NCI-H226 (cell line): ENCODE data around the gene USH2A.

Experiments used
- DNase-seq: peaks from one replicate; pipeline ENCODE4 v3.0.0-alpha.2; 2015

USH2A gene

GRCh38 chr1:215673943-215674342, 749.3 kb downstream of the USH2A start:
- no peak for DNase-seq

GRCh38 chr1:215672482-215672881, 750.8 kb downstream of the USH2A start:
- no peak for DNase-seq

GRCh38 chr1:215669806-215670491, 753.3 kb downstream of the USH2A start:
- peak; percentile 39 for DNase-seq

- no peak for DNase-seq
Measured at GRCh38 chr1:215667761-215668160, 755.5 kb downstream of the USH2A start.

- DNase-seq = peak; percentile 52
Measured at GRCh38 chr1:215665215-215665614, 758.0 kb downstream of the USH2A start.

- DNase-seq = no peak
Measured at GRCh38 chr1:215661033-215661432, 762.2 kb downstream of the USH2A start.

GRCh38 chr1:215660259-215660658, 763.0 kb downstream of the USH2A start:
- DNase-seq = no peak

GRCh38 chr1:215657047-215657446, 766.2 kb downstream of the USH2A start:
- DNase-seq = no peak

GRCh38 chr1:215652371-215652770, 770.9 kb downstream of the USH2A start:
- DNase-seq = no peak

GRCh38 chr1:215651867-215652266, 771.4 kb downstream of the USH2A start:
- DNase-seq = no peak

GRCh38 chr1:215650446-215651149, 772.6 kb downstream of the USH2A start:
- DNase-seq = no peak

GRCh38 chr1:215648957-215649356, 774.3 kb downstream of the USH2A start:
- DNase-seq = no peak

GRCh38 chr1:215647738-215648137, 775.5 kb downstream of the USH2A start:
- DNase-seq = no peak

GRCh38 chr1:215645861-215646260, 777.4 kb downstream of the USH2A start:
- no peak for DNase-seq

GRCh38 chr1:215645182-215645581, 778.1 kb downstream of the USH2A start:
- no peak for DNase-seq

GRCh38 chr1:215643592-215644321, 779.5 kb downstream of the USH2A start:
- DNase-seq = no peak

- DNase-seq = no peak
Measured at GRCh38 chr1:215640429-215641148, 782.7 kb downstream of the USH2A start.

GRCh38 chr1:215637041-215637573, 786.1 kb downstream of the USH2A start:
- DNase-seq = no peak

- DNase-seq = peak; percentile 1
Measured at GRCh38 chr1:215636258-215636965, 786.8 kb downstream of the USH2A start.

GRCh38 chr1:215635827-215636226, 787.4 kb downstream of the USH2A start:
- DNase-seq = no peak

- DNase-seq = peak; percentile 17
Measured at GRCh38 chr1:215631489-215631888, 791.8 kb downstream of the USH2A start.

GRCh38 chr1:215631040-215631439, 792.2 kb downstream of the USH2A start:
- DNase-seq = no peak
